SK-N-SH treated with all-trans-retinoic acid at 6 μM for 48 hours (cell line): ENCODE measurements around the gene CADM1.

Experiments
- ATAC-seq: fragments of 200-7000 bp; cut with Tn5 transposase; 3 replicates; pipeline ENCODE4 v1.9.1; 2020; ENCODE audit warnings: mild to moderate bottlenecking, moderate library complexity
- BACH2 ChIP-seq: fragments of 250-450 bp; sonication (Bioruptor Pico); IDR thresholded peaks from 2 replicates; pipeline ENCODE4 v1.9.0; 2021; ENCODE audit warnings: mild to moderate bottlenecking, borderline replicate concordance
- CSDC2 ChIP-seq: fragments of 250-450 bp; sonication (Bioruptor Pico); IDR thresholded peaks from 2 replicates; pipeline ENCODE4 v1.5.0; 2020; ENCODE audit warnings: mild to moderate bottlenecking, moderate library complexity
- ESRRG ChIP-seq: fragments of 250-450 bp; sonication (Bioruptor Pico); IDR thresholded peaks from 2 replicates; pipeline ENCODE4 v1.6.1; 2021; ENCODE audit warnings: mild to moderate bottlenecking
- GLIS3 ChIP-seq: fragments of 250-450 bp; sonication (Bioruptor Pico); IDR thresholded peaks from 2 replicates; pipeline ENCODE4 v1.5.0; 2020; ENCODE audit warnings: mild to moderate bottlenecking, moderate library complexity
- OSR1 ChIP-seq: fragments of 250-450 bp; sonication (Bioruptor Pico); IDR thresholded peaks from 2 replicates; pipeline ENCODE4 v1.8.0; 2022; ENCODE audit warnings: moderate library complexity, mild to moderate bottlenecking, inconsistent platforms
- PPARA ChIP-seq: fragments of 250-450 bp; sonication (Bioruptor Pico); IDR thresholded peaks from 2 replicates; pipeline ENCODE4 v1.5.0; 2020; ENCODE audit warnings: mild to moderate bottlenecking, borderline replicate concordance
- RARB ChIP-seq: fragments of 250-450 bp; sonication (Bioruptor Pico); IDR thresholded peaks from 2 replicates; pipeline ENCODE4 v1.8.0; 2021; ENCODE audit warnings: mild to moderate bottlenecking, moderate library complexity
- SNAI2 ChIP-seq: fragments of 250-450 bp; sonication (Bioruptor Pico); IDR thresholded peaks from 2 replicates; pipeline ENCODE4 v1.5.0; 2020; ENCODE audit warnings: mild to moderate bottlenecking, moderate library complexity
- TCF4 ChIP-seq: fragments of 250-450 bp; sonication (Bioruptor Pico); IDR thresholded peaks from 2 replicates; pipeline ENCODE4 v1.8.0; 2021; ENCODE audit warnings: mild to moderate bottlenecking, moderate library complexity, borderline replicate concordance
- ZC3H10 ChIP-seq: fragments of 250-450 bp; sonication (Bioruptor Pico); IDR thresholded peaks from 2 replicates; pipeline ENCODE4 v1.5.1; 2021; ENCODE audit warnings: mild to moderate bottlenecking, moderate library complexity
- ZFP3 ChIP-seq: fragments of 250-450 bp; sonication (Bioruptor Pico); IDR thresholded peaks from 2 replicates; pipeline ENCODE4 v1.5.0; 2020; ENCODE audit warnings: mild to moderate bottlenecking, moderate library complexity
- ZFP30 ChIP-seq: fragments of 450-650 bp; formaldehyde crosslinking; IDR thresholded peaks from 2 replicates; pipeline ENCODE4 v1.5.0; 2022; ENCODE audit warnings: mild to moderate bottlenecking, moderate library complexity
- ZNF565 ChIP-seq: fragments of 450-650 bp; formaldehyde crosslinking; conservative IDR thresholded peaks from 2 replicates; pipeline ENCODE4 v1.5.0; 2020; ENCODE audit warnings: low read depth, mild to moderate bottlenecking, moderate library complexity
- ZNF70 ChIP-seq: fragments of 450-650 bp; formaldehyde crosslinking; IDR thresholded peaks from 2 replicates; pipeline ENCODE4 v1.5.0; 2020; ENCODE audit warnings: mild to moderate bottlenecking, moderate library complexity
- ZNF8 ChIP-seq: fragments of 450-650 bp; formaldehyde crosslinking; IDR thresholded peaks from 2 replicates; pipeline ENCODE4 v1.5.0; 2020; ENCODE audit warnings: mild to moderate bottlenecking, moderate library complexity
- TF ChIP-seq, protein P1 (sequence below): fragments of 250-450 bp; sonication (Bioruptor Pico); IDR thresholded peaks from 2 replicates; pipeline ENCODE4 v1.5.0; 2020; ENCODE audit warnings: mild to moderate bottlenecking, moderate library complexity
- TF ChIP-seq, protein P2 (sequence below): fragments of 250-450 bp; sonication (Bioruptor Pico); IDR thresholded peaks from 2 replicates; pipeline ENCODE4 v1.5.1; 2021; ENCODE audit warnings: mild to moderate bottlenecking, moderate library complexity
- TF ChIP-seq, protein P3 (sequence below): fragments of 250-450 bp; sonication (Bioruptor Pico); IDR thresholded peaks from 2 replicates; pipeline ENCODE4 v1.8.0; 2020; ENCODE audit warnings: mild to moderate bottlenecking, moderate library complexity, borderline replicate concordance
- TF ChIP-seq, protein P4 (sequence below): fragments of 250-450 bp; sonication (Bioruptor Pico); IDR thresholded peaks from 2 replicates; pipeline ENCODE4 v1.5.1; 2020; ENCODE audit warnings: low read depth, mild to moderate bottlenecking, moderate library complexity

Gene CADM1

DNA sequence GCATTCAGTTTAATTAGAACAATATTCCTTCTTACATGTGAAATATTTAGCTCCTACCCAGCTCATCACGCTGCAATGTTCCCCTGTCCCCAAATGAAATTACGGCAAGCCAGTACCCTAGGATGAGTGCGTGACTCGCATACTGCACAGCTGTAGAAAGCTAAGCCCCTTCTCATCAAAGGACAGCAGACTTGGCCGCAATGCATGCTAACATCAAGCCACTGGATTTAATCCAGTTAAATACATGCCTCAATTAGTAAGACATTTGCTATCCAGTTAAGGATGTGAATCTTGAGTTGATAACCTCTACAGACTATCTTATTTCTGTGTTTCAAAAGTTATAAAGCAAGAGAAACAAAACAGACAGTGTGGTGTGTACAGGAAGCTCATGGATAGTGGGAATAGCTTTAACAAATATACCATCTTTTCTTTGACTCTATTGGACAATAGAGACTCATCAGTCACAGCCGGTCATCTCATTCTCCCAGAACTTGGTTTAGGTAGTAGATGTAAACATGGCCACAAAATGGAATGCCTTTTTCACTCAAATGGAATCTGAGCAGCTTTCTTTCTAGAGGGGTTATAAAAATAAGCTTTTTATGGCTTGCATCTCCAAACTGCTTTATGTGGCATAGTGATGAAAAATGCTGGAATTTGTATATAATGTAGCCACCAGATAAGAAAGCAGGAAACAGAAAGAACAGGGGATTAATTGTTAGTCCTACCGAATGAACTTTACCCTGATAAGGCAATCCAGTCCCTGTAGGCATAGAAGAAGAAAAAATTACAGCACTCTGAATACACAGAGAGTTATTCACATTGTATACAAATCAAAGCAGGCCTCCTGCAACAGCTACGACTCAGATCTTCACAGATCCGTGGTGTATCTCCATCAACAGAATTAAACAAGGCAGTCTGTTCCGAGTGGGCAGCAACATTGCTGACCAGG, 224.1 kb downstream of the CADM1 start:
- TF ChIP-seq PPARA (CRISPR knock-in tag) (no peak), ZFP30 (CRISPR knock-in tag) (no peak), CSDC2 (no peak), ESRRG (CRISPR knock-in tag) (no peak)
- TF ChIP-seq, protein P1, sequence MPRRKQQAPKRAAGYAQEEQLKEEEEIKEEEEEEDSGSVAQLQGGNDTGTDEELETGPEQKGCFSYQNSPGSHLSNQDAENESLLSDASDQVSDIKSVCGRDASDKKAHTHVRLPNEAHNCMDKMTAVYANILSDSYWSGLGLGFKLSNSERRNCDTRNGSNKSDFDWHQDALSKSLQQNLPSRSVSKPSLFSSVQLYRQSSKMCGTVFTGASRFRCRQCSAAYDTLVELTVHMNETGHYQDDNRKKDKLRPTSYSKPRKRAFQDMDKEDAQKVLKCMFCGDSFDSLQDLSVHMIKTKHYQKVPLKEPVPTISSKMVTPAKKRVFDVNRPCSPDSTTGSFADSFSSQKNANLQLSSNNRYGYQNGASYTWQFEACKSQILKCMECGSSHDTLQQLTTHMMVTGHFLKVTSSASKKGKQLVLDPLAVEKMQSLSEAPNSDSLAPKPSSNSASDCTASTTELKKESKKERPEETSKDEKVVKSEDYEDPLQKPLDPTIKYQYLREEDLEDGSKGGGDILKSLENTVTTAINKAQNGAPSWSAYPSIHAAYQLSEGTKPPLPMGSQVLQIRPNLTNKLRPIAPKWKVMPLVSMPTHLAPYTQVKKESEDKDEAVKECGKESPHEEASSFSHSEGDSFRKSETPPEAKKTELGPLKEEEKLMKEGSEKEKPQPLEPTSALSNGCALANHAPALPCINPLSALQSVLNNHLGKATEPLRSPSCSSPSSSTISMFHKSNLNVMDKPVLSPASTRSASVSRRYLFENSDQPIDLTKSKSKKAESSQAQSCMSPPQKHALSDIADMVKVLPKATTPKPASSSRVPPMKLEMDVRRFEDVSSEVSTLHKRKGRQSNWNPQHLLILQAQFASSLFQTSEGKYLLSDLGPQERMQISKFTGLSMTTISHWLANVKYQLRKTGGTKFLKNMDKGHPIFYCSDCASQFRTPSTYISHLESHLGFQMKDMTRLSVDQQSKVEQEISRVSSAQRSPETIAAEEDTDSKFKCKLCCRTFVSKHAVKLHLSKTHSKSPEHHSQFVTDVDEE (CRISPR knock-in tag), result no peak
- ATAC-seq, result no peak

DNA sequence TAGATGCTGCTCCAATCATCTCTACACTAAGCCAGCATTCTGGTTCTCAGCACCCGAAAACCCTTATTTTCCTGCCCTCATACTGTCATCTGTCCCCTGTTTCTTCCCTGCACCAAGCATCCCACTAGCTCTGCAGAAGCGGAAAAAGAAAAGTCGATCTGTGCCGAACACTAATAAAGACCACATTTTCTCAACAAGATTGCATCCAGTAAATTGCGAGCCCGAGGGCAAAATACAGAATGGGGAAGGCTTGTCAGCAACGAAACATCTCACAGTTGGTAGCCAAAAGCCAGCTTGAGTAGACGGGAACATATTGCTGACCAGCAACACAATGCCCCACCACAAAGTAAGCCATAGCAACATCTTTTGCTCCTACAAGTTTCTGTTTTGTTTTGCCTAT, 227.4 kb downstream of the CADM1 start:
- TF ChIP-seq OSR1 (no peak), ZNF70 (CRISPR knock-in tag) (no peak), SNAI2 (no peak), ZC3H10 (CRISPR knock-in tag) (no peak), ZNF565 (CRISPR knock-in tag) (no peak), TCF4 (CRISPR knock-in tag) (peak; percentile 74; the same call in 1 of the 2 replicates), PPARA (CRISPR knock-in tag) (no peak), BACH2 (CRISPR knock-in tag) (no peak), ZFP3 (no peak), GLIS3 (CRISPR knock-in tag) (no peak; the same call in 1 of the 2 replicates), RARB (no peak)
- TF ChIP-seq, protein P2, sequence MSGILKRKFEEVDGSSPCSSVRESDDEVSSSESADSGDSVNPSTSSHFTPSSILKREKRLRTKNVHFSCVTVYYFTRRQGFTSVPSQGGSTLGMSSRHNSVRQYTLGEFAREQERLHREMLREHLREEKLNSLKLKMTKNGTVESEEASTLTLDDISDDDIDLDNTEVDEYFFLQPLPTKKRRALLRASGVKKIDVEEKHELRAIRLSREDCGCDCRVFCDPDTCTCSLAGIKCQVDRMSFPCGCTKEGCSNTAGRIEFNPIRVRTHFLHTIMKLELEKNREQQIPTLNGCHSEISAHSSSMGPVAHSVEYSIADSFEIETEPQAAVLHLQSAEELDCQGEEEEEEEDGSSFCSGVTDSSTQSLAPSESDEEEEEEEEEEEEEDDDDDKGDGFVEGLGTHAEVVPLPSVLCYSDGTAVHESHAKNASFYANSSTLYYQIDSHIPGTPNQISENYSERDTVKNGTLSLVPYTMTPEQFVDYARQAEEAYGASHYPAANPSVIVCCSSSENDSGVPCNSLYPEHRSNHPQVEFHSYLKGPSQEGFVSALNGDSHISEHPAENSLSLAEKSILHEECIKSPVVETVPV (CRISPR knock-in tag), result no peak
- TF ChIP-seq, protein P3, sequence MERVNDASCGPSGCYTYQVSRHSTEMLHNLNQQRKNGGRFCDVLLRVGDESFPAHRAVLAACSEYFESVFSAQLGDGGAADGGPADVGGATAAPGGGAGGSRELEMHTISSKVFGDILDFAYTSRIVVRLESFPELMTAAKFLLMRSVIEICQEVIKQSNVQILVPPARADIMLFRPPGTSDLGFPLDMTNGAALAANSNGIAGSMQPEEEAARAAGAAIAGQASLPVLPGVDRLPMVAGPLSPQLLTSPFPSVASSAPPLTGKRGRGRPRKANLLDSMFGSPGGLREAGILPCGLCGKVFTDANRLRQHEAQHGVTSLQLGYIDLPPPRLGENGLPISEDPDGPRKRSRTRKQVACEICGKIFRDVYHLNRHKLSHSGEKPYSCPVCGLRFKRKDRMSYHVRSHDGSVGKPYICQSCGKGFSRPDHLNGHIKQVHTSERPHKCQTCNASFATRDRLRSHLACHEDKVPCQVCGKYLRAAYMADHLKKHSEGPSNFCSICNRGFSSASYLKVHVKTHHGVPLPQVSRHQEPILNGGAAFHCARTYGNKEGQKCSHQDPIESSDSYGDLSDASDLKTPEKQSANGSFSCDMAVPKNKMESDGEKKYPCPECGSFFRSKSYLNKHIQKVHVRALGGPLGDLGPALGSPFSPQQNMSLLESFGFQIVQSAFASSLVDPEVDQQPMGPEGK (CRISPR knock-in tag), result no peak
- TF ChIP-seq, protein P4, sequence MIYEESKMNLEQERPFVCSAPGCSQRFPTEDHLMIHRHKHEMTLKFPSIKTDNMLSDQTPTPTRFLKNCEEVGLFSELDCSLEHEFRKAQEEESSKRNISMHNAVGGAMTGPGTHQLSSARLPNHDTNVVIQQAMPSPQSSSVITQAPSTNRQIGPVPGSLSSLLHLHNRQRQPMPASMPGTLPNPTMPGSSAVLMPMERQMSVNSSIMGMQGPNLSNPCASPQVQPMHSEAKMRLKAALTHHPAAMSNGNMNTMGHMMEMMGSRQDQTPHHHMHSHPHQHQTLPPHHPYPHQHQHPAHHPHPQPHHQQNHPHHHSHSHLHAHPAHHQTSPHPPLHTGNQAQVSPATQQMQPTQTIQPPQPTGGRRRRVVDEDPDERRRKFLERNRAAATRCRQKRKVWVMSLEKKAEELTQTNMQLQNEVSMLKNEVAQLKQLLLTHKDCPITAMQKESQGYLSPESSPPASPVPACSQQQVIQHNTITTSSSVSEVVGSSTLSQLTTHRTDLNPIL (CRISPR knock-in tag), result no peak
- TF ChIP-seq, protein P1 (CRISPR knock-in tag), result peak; percentile 49; the same call in 1 of the 2 replicates
- TF ChIP-seq, all 23 proteins: peak for 2

DNA sequence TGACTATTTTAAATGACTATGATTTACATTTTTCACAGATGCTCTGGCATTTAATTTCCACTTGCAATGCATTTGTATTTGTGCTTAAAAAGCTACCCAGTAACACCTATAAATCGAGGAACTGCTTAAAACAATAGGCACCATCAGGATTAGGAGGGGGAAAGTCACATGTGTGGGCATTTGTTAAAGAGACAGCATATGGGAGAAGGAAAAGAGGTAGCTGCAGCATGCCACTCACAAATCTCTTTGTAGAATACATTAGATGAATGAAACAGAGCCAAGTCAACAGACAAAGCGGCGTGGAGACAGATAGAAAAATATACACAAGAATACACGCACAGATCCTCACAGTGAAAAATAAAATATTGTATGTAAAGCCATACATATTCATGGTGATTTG, 228.0 kb downstream of the CADM1 start:
- no peak for ATAC-seq
- TF ChIP-seq, protein P2 (CRISPR knock-in tag), result no peak
- TF ChIP-seq TCF4 (CRISPR knock-in tag), result no peak
- no peak for TF ChIP-seq CSDC2
- TF ChIP-seq ZNF70 (CRISPR knock-in tag), result no peak
- no peak for TF ChIP-seq ZFP30 (CRISPR knock-in tag)
- no peak for TF ChIP-seq ZNF8 (CRISPR knock-in tag)

More for the DNA sequence above, 227.4 kb downstream of the CADM1 start:
- no peak; the same call in 2 of the 3 replicates for ATAC-seq
